RWPE2 (cell line): Measurements from ENCODE around the gene RAB36.

Source experiments
- ATAC-seq: fragments of 200-7000 bp; cut with Tn5 transposase; 3 replicates; pipeline ENCODE4 v1.9.1; 2021; ENCODE audit warnings: low read depth
- DNase-seq: peaks from one replicate; pipeline ENCODE4 v3.0.0-alpha.2; 2020; ENCODE audit warnings: low spot score
- H3K27ac ChIP-seq: fragments of 450-650 bp; 2 replicates; pipeline ENCODE4 v1.5.1; 2017; ENCODE audit warnings: mild to moderate bottlenecking; ENCODE audit not compliant: poor library complexity, severe bottlenecking
- H3K27me3 ChIP-seq: fragments of 250-450 bp; sonication (Bioruptor Pico); 2 replicates; pipeline ENCODE4 v1.5.1; 2021; ENCODE audit warnings: mild to moderate bottlenecking, moderate library complexity; ENCODE audit not compliant: insufficient read depth, poor library complexity, severe bottlenecking
- H3K36me3 ChIP-seq: fragments of 250-450 bp; sonication (Bioruptor Pico); 2 replicates; pipeline ENCODE4 v1.5.1; 2020; ENCODE audit warnings: low read depth, mild to moderate bottlenecking, moderate library complexity
- H3K4me1 ChIP-seq: fragments of 250-450 bp; sonication (Bioruptor Pico); 2 replicates; pipeline ENCODE4 v1.5.1; 2021; ENCODE audit warnings: mild to moderate bottlenecking, moderate library complexity; ENCODE audit not compliant: insufficient read depth, poor library complexity, severe bottlenecking
- H3K4me3 ChIP-seq: fragments of 250-450 bp; sonication (Bioruptor Pico); 2 replicates; pipeline ENCODE4 v1.5.1; 2021; ENCODE audit warnings: mild to moderate bottlenecking, moderate library complexity; ENCODE audit not compliant: severe bottlenecking
- H3K9me3 ChIP-seq: fragments of 250-450 bp; sonication (Bioruptor Pico); 2 replicates; pipeline ENCODE4 v1.5.1; 2021; ENCODE audit warnings: mild to moderate bottlenecking, moderate library complexity; ENCODE audit not compliant: severe bottlenecking
- CTCF ChIP-seq: fragments of 450-650 bp; IDR thresholded peaks from one replicate; pipeline ENCODE4 v1.5.1; 2017; ENCODE audit warnings: mild to moderate bottlenecking, moderate library complexity; ENCODE audit not compliant: poor library complexity, severe bottlenecking

Gene RAB36

DNA sequence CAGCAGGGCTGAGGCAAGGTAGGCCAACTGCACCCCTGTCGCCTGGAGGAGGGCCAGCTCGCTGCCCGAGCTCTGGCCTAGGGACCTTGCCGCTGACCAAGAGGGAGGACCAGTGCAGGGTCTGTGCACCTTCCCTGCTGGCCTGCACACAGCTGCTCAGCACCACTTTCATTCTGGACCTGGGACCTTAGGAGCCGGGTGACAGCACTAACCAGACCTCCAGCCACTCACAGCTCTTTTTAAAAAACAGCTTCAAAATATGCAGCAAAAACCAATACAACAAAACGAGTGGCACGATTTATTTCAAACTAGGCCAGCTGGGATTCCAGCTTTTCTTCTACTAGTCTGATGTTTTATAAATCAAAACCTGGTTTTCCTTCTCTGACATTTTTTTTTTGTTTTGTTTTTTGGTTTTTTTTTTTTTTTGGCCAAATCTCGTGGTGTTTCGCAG lies 21.4 kb upstream of the RAB36 start:
- ATAC-seq, result no peak
- TF ChIP-seq CTCF, result no peak
- no peak for DNase-seq

DNA sequence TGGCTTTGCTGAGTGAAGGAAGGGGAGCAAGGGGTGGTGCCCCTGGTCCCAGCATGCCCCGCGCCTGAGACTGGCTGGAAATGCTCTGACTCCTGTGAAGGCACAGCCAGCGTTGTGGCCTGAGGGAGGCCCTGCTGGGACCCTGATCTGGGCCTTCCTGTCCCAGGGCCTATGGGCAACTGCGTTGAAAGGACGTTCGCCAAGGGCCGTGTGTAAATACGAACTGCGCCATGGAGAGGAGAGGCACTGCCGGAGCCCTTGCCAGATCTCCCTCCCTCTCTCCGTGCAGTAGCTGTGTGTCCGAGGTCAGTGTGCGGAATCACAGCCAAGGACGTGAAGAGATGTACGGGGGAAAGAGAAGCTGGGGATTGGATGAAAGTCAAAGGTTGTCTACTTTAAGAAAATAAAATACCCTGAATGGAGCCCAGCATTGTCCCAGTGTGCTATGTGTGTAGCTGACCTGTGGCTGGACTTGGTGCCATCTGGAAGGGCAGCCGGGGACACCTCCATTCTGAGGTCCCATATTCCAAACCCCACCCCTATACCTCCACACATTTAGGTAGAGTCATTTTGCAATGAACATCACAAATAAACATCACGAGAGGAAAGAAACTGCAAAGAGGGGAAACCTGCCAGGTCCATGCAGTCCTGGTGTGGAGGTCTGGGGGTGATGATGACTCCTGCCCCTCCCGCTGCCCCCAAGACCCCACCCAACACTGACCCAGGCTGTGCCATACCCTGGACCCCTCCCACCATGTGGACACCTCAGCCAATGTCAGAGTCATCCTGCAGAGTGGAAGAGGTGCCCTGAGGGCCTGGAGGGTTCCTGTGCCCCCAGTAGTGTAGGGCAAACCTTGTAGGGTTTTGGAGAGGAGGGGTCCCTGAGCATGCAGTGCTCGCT lies 20.4 kb upstream of the RAB36 start:
- no peaks in the 10 kb centered on the region for H3K4me1 ChIP-seq
- H3K27ac ChIP-seq, result no peak overlapping the region
- DNase-seq (no peak), ATAC-seq (no peak)
- no peak for TF ChIP-seq CTCF
- H3K9me3 ChIP-seq, result peaks cover 10% of the 10 kb centered on the region
- no peaks in the 10 kb centered on the region for H3K27me3 ChIP-seq
- H3K36me3 ChIP-seq, result no peaks in the 10 kb centered on the region
- no peak overlapping the region for H3K4me3 ChIP-seq

More for the DNA sequence above, 21.4 kb upstream of the RAB36 start:
- no peak overlapping the region for H3K4me3 ChIP-seq
- H3K4me1 ChIP-seq, result no peaks in the 10 kb centered on the region
- peaks cover 7% of the 10 kb centered on the region for H3K9me3 ChIP-seq
- no peaks in the 10 kb centered on the region for H3K36me3 ChIP-seq
- H3K27me3 ChIP-seq, result no peaks in the 10 kb centered on the region
- no peak overlapping the region for H3K27ac ChIP-seq

DNA sequence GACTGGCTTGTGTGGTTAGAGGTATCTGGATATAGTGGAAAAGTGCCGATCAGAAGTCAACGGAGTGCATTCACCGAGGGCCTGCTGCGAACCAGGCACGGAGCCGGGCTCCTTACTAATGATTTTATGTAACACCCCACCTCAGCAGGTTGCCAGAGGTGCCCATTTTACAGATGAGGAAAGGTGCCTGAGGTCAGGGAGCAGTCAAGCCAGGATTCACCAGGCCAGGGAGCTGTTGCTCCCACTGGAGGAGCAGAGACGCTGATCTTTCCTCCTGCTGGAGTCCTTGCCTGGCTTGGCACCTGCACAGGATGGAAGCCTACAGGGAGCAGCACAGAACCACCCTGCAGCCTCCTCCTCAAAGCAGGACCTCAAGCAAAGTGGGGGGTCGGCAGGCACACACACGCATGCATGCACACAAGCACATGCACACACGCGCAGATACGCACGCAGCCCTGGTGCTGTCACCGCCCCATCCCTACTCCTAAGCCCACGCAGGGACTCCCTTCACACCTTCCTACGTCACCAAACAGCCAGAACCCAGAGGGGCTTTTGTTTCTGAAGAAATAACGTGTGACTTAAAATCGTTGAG lies 19.7 kb upstream of the RAB36 start:
- no peaks in the 10 kb centered on the region for H3K27me3 ChIP-seq
- no peak for DNase-seq
- no peaks in the 10 kb centered on the region for H3K4me1 ChIP-seq
- TF ChIP-seq CTCF, result no peak
- no peak for ATAC-seq
- H3K27ac ChIP-seq, result no peak overlapping the region
- H3K36me3 ChIP-seq, result no peaks in the 10 kb centered on the region
- H3K9me3 ChIP-seq, result peaks cover 10% of the 10 kb centered on the region
- no peak overlapping the region for H3K4me3 ChIP-seq

- no peak for ATAC-seq
Observed at GRCh38 chr22:23126165-23127054, 18.9 kb upstream of the RAB36 start.

More at GRCh38 chr22:23126165-23127054, 18.9 kb upstream of the RAB36 start:
- no peak for DNase-seq
- Histone ChIP-seq H3K36me3 (no peaks in the 10 kb centered on the region), H3K9me3 (peaks cover 10% of the 10 kb centered on the region), H3K27ac (no peak overlapping the region), H3K4me3 (no peak overlapping the region), H3K27me3 (no peaks in the 10 kb centered on the region), H3K4me1 (no peaks in the 10 kb centered on the region)
- TF ChIP-seq CTCF, result no peak
